Measurements from ENCODE around the gene TTC32.

TTC32 gene

DNA sequence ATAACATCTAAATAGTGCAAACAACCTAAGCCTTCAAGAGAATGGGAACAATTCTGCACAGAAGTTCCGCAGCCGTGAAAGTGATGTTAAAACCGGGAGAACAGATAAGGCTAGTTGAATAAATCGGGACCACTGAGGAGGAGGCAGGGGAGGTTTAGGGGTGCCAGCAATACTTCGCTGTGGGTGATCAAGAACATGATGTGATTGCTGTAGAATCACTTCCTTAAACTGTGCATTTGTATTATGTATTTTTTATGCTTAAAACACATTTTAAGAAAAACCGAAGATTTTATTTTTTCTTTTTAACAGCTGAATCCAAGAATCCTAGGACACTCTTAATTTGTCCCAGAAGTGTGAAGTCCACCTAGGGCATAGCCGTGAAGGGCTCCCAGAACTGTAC is 33.6 kb downstream of the TTC32 start:
- Histone ChIP-seq H2AFZ (ENCODE audit: low read length) (no peak overlapping the region), H4K20me1 (ENCODE audit: insufficient read depth, low read length) (no peaks in the 10 kb centered on the region), H3K9me3 (ENCODE audit: low read length) (no peaks in the 10 kb centered on the region), H3K79me2 (ENCODE audit: insufficient read depth, low read length) (no peaks in the 10 kb centered on the region), H3K4me3 (ENCODE audit: low read depth, low read length, poor library complexity, severe bottlenecking) (peak overlapping the region; percentile 59), H3K27ac (ENCODE audit: low read depth, low read length, poor library complexity, severe bottlenecking) (no peak overlapping the region), H3K9ac (ENCODE audit: low read length) (peak overlapping the region; percentile 42; the same call in 1 of the 2 replicates), H3K27me3 (ENCODE audit: insufficient read depth, low read length) (no peaks in the 10 kb centered on the region), H3F3A (ENCODE audit: insufficient read depth, low read length) (no peaks in the 10 kb centered on the region), H3K9me2 (ENCODE audit: low read depth, low read length) (no peaks in the 10 kb centered on the region), H3K4me1 (ENCODE audit: insufficient read depth, low read length, severe bottlenecking) (peaks cover 14% of the 10 kb centered on the region), H3K36me3 (ENCODE audit: insufficient read depth, low read length) (no peaks in the 10 kb centered on the region), H3K4me2 (ENCODE audit: low read length) (peak overlapping the region; percentile 67)
- TF ChIP-seq EZH2 (IDR thresholded peaks at IDR 0.05; ENCODE audit: borderline replicate concordance, low read length) = no peak
- TF ChIP-seq, protein P1, sequence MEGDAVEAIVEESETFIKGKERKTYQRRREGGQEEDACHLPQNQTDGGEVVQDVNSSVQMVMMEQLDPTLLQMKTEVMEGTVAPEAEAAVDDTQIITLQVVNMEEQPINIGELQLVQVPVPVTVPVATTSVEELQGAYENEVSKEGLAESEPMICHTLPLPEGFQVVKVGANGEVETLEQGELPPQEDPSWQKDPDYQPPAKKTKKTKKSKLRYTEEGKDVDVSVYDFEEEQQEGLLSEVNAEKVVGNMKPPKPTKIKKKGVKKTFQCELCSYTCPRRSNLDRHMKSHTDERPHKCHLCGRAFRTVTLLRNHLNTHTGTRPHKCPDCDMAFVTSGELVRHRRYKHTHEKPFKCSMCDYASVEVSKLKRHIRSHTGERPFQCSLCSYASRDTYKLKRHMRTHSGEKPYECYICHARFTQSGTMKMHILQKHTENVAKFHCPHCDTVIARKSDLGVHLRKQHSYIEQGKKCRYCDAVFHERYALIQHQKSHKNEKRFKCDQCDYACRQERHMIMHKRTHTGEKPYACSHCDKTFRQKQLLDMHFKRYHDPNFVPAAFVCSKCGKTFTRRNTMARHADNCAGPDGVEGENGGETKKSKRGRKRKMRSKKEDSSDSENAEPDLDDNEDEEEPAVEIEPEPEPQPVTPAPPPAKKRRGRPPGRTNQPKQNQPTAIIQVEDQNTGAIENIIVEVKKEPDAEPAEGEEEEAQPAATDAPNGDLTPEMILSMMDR (IDR thresholded peaks at IDR 0.05; ENCODE audit: low read length) = no peak

DNA sequence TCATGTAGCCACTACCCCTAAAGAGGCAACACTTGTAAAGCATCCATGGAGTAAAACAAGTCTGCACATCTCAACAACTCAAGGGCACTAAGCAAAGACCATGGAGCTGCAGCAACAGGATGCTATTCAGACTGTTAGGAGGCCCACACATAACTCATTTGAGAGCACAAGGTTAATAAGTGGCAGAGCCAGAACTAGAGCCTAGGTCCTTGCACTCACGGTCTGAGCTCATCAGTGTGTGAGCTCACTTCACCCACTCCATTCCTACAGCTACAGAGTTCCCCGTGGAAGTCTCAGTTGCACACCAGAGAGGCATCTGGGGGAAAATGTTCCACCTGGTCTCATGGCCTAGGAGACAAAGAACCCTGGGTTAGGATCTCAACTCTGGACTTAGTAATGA is 35.0 kb downstream of the TTC32 start:
- H3F3A ChIP-seq (ENCODE audit: insufficient read depth, low read length) = no peaks in the 10 kb centered on the region
- H2AFZ ChIP-seq (ENCODE audit: low read length) = no peak overlapping the region
- H3K27me3 ChIP-seq (ENCODE audit: insufficient read depth, low read length) = no peaks in the 10 kb centered on the region
- no peak overlapping the region for H3K9ac ChIP-seq (ENCODE audit: low read length)
- H3K79me2 ChIP-seq (ENCODE audit: insufficient read depth, low read length) = no peaks in the 10 kb centered on the region
- TF ChIP-seq, protein P1 (IDR thresholded peaks at IDR 0.05; ENCODE audit: low read length) = no peak
- TF ChIP-seq EZH2 (IDR thresholded peaks at IDR 0.05; ENCODE audit: borderline replicate concordance, low read length) = no peak
- no peaks in the 10 kb centered on the region for H3K9me3 ChIP-seq (ENCODE audit: low read length)
- no peak overlapping the region for H3K4me2 ChIP-seq (ENCODE audit: low read length)
- H3K4me1 ChIP-seq (ENCODE audit: insufficient read depth, low read length, severe bottlenecking) = peaks cover 14% of the 10 kb centered on the region
- no peaks in the 10 kb centered on the region for H3K9me2 ChIP-seq (ENCODE audit: low read depth, low read length)
- no peak overlapping the region for H3K27ac ChIP-seq (ENCODE audit: low read depth, low read length, poor library complexity, severe bottlenecking)
- no peaks in the 10 kb centered on the region for H3K36me3 ChIP-seq (ENCODE audit: insufficient read depth, low read length)
- H3K4me3 ChIP-seq (ENCODE audit: low read depth, low read length, poor library complexity, severe bottlenecking) = no peak overlapping the region
- no peaks in the 10 kb centered on the region for H4K20me1 ChIP-seq (ENCODE audit: insufficient read depth, low read length)

DNA sequence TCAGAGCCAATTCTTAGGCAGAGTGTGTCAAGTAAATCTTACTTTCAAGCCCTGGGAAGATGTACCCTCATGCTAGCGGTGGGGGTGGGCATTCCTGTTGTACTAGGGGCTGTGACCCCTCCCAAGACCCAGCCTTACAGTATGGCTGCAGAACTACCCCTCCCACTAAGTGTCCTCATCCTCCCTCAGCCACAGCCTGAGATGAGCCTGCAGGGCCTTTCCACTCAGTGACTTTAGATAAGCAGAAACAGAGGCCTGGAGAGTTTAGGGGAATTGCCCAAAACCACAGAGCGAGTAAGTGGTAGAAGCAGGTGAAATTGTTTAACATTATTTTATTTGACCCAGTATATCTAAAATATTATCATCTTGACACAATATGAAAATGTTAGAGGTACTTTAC is 36.6 kb downstream of the TTC32 start:
- Histone ChIP-seq H3K4me3 (ENCODE audit: low read depth, low read length, poor library complexity, severe bottlenecking) (no peak overlapping the region), H3K27ac (ENCODE audit: low read depth, low read length, poor library complexity, severe bottlenecking) (no peak overlapping the region), H3K9me3 (ENCODE audit: low read length) (no peaks in the 10 kb centered on the region), H3K36me3 (ENCODE audit: insufficient read depth, low read length) (no peaks in the 10 kb centered on the region), H3K4me1 (ENCODE audit: insufficient read depth, low read length, severe bottlenecking) (peaks cover 14% of the 10 kb centered on the region), H3K27me3 (ENCODE audit: insufficient read depth, low read length) (no peaks in the 10 kb centered on the region), H3K9me2 (ENCODE audit: low read depth, low read length) (no peaks in the 10 kb centered on the region), H3K79me2 (ENCODE audit: insufficient read depth, low read length) (no peaks in the 10 kb centered on the region), H4K20me1 (ENCODE audit: insufficient read depth, low read length) (no peaks in the 10 kb centered on the region), H2AFZ (ENCODE audit: low read length) (no peak overlapping the region), H3F3A (ENCODE audit: insufficient read depth, low read length) (no peaks in the 10 kb centered on the region), H3K9ac (ENCODE audit: low read length) (no peak overlapping the region), H3K4me2 (ENCODE audit: low read length) (no peak overlapping the region)
- TF ChIP-seq, protein P1 (IDR thresholded peaks at IDR 0.05; ENCODE audit: low read length) = no peak
- no peak for TF ChIP-seq EZH2 (IDR thresholded peaks at IDR 0.05; ENCODE audit: borderline replicate concordance, low read length)

Measured in OCI-LY1 (cell line).